Activated CD4-positive, alpha-beta T cell treated with anti-CD3 and anti-CD28 coated beads for 1 hour (primary cell): Measurements from ENCODE around the gene PMVK.
A peak's percentile ranks its signal among the peaks of the same experiment; 100 is the strongest.
"Not testable (repeated sequence)": the region's sequence is repeated elsewhere in the genome, so short reads cannot be mapped to it uniquely, and the experiment has no call there.

Experiments
- DNase-seq: peaks from one replicate; pipeline ENCODE4 v3.0.0-alpha.2; 2020

The PMVK gene

DNA sequence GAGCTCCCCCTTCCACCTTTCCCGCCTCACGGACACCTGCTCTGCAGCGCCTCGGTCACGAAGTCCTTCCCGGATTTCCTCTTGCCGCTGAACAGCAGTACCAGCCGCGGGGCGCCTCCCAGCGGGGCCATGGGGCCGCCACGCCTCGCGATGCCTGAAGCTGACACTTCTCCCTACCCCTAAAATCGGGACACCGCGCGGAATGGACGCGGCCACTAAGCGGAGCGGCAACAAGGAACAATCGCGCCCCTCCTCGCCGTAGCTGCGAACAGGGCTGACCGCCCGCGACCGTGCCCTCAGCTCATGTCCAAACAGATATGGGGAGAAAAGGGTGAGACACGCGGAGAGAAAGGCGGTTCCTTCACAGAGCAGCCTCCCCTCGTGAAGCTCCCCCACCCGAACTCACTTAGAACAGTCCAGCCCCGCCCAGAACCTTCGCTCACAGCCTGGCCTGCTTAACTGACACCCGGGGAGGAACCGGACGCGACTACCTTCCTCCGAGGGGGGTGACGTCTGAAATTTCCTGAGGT, at the start of gene PMVK:
PMVK (minus strand) TSS at position 165 of the 530 bp plus-strand sequence; CDS start at position 131, 34 bp downstream.
- peak; percentile 90 for DNase-seq

DNA sequence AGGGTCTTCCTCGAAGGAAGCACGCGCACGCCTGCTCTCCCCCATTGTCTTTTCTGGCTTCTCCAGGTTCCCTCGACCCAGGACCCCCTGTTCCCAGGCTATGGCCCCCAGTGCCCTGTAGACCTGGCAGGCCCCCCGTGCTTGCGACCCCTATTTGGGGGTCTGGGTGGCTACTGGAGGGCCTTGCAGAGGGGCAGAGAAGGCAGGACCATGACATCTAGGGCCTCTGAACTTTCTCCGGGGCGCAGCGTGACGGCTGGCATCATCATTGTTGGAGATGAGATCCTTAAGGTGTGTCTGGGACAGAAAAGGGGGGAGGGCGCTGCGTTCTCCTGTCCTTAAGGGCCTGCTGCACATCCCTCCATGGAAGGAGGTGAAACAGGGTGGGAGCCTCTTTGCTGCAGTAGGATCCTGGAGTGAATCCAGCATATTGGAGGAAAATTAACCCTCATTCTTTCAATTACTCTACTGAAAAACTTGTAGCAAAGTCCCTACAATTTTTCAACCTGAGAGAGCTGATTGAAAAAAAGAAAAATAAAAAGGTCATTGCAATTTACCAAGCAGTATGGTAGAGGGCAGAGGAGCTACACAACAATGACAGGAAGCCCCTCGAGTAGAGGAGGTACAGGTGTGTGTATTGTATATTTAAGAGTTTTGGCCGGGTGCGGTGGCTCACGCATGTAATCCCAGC, 47.4 kb upstream of the PMVK start:
- no peak for DNase-seq

DNA sequence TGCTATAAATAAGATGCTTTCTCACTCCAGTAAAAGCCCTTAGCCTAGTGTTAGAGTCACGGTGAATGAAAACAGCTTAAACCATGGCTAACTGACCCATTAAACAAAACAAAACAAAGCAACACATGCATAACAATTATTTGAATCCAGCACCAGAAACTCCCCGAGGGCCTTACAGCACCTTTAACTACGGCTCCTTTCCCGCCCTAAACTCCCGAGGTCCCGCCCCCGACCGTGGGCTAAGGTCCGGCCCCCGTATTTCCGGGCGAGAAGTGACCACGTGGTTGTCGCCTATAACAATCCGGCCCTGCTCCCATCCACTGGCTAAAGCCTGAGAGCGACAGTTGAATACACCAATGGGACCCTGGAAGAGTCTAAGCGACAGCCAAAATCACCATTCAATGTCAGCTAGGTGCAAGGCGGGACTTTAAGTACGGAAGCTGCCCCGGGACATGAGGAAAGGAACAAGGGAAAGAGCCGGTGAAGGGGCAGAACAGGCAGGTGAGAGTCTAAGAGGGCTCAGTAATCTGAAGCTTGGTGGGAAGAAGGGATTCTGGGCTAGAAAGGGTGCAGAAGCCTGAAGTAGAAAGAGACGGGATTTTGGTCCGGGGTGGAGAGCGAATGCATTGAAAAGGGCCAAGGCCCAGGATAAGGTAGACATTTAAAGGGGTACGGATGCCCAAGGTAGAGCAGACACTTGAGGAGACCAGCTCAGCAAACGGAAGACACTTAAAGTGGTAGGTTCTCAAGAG, 46.6 kb upstream of the PMVK start, which contains the start of gene FLAD1:
FLAD1 (plus strand) TSS at position 448 of the 752 bp plus-strand sequence. CDS start 351 bp downstream, outside the sequence.
- DNase-seq: peak; percentile 91

DNA sequence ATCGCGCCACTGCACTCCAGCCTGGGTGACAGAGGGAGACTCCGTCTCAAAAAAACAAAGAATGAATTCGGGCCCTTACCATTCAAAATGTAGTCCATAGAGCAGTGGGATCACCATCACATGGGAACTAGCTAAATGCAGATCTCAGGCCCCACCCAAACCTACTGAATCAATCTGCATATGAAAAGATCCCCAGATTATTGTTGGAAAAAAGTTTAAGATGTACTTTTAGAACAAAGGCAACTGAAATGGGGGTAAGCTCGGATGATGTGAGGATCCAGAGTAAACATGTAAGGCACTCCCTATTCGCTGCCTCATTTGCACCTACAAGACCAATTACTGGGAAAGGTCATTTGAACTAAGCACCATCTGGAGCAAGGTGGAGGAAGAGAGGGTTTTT, 45.8 kb upstream of the PMVK start:
- no peak for DNase-seq

DNA sequence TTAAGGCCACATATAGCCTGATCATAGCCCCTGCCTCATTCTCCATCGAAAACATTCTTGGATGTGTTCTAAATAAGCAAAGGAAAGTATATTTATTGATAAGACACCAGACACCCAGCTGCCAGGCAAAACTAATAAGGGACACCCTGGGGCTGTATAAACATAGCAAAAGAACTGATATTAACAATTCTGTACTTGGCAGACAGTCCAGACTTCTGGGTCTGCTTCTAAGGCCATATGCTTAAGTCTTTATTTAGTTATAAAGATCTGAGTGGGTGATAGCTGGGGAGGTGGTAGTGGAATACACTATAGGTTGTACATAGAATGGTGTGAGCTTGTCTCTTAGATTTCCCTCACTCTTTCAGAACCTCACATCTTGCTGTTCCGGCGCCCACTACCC, 41.8 kb upstream of the PMVK start:
- DNase-seq: no peak

DNA sequence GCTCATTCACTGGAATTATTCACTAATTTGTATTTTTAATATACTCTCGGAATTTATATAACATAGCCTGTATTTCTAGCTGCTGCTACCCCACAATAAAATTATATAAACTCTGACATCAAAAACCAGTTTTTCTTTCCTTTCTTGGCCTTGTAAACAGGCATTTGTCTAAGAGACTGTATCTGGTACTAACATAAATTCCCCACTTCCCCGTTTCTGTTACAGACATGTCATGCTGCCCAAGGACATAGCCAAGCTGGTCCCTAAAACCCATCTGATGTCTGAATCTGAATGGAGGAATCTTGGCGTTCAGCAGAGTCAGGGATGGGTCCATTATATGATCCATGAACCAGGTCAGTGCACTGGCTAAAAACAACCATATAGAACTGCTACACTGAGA, 41.2 kb upstream of the PMVK start:
- DNase-seq: not testable (repeated sequence)

DNA sequence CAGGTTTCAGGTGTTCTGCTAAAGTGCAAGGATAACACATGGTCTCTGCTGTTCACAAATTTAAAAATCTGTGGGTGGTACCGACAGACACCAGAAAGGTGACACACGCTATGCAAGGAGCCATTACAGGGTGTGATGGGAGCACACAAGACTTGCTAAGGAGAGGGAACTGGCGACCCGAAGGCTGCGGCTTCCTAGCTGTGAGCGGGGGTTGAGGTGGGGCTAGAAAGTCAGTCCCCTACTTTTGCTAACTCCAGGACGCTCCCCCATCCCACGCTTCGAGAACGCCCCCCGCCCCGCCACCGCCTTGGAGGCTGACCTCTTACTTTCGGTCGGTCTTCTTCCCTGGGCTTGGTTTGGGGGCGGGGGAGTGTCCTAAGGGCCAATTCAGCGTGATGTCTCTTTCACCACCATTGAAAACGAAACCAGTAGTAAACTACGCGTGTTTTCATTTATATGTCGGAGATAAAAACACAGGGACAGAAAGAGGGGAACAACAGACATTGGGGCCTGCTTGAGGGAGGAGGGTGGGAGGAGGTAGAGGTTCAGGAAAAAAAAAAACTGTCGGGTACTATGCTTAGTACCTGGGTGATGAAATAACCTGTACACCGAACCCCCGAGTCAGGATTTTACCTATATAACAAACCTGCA, 39.0 kb upstream of the PMVK start:
- DNase-seq: no peak

DNA sequence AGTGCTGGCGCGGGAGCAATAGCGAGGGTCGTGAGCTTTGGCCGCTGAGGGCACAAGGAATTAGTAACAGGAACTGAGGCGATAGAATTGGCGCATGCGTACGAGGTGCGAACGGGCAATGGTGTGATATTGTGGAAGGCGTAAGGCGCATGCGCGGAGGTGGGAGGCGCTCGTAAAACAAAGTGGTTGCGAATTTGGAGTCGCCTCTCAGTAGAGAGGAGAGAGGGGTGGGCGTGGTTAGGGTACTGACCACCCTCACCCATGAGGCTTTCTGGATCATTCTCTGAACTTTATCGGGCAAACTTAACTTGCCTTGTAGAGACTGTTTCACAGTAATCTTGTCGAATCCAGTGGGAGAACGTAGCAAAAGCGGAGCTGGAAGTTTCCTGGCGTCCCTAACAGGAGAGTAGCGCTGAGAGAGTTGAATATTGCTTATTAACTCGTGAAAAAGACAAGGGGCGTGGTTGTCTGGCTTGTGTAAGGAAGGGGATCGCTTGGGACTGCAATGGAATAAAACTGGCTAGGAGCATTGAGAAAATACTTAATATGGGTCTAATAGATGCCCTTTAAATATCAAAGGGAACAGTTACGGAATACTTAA, 38.4 kb upstream of the PMVK start:
- peak; percentile 91 for DNase-seq

DNA sequence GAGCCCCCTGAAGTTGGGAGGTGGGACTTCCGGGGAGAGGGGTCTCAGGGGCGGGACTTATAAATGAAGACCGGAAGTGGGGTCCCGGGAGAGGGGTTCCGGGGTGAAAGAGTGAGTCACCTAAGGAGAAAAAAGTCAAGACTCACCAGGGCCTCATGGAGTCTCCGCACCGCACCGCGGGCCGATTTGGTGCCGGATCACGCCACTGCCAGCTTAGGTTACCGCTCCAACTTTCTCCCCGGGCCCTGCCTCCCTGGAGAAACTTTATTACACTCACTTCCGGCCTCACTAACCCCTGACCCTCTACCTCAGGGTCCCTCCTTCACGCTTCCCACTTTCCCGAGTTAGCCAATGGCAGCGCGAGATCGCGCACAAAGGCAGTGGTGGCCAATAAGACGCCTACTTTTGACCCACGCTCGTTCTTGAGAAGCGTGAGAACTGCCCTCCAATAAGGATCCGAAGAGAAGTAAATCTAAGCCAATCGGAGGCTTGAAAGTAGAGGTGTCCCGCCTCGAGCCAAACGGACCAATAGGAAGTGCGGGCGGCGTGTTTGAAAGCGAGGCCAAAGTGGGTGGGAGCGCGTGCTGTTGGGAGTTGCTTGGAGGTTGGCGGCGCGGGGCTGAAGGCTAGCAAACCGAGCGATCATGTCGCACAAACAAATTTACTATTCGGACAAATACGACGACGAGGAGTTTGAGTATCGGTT, 37.7 kb upstream of the PMVK start, which contains the start of gene CKS1B:
CKS1B (plus strand) TSS at position 580 of the 706 bp plus-strand sequence; CDS start at position 645, 65 bp downstream.
- DNase-seq: peak; percentile 96

DNA sequence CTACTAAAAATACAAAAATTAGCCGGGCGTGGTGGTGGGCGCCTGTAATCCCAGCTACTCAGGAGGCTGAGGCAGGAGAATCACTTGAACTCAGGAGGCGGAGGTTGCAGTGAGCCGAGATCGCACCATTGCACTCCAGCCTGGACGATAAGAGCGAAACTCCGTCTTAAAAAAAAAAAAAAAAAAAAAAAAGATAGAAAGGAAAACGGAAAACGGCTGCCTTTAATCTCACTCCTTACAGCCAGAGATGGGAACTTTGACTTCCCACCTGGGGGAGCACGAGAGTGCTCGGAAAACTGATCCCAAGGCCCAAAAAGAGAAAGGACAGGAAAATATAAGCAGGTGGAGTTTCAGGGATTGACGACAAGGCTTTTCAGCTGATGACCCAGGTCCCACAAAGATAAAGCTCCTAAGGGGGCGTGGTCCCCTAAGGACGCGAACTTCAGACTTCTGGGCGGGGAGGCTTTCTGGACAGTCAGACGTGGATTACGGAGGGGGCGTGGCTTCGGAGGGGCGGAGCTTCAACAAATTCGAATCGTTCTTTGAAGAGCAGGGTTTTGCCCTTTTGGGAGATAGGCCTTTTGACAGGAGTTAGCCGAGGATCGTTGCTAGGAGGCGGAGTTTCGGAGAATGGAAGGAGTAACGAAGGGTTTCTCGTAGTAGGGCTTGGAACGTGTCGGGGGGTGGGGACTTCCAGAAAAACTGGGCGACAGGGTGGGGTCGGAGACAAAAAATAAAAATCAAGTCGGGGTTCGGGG, 37.0 kb upstream of the PMVK start:
- DNase-seq: peak; percentile 80

DNA sequence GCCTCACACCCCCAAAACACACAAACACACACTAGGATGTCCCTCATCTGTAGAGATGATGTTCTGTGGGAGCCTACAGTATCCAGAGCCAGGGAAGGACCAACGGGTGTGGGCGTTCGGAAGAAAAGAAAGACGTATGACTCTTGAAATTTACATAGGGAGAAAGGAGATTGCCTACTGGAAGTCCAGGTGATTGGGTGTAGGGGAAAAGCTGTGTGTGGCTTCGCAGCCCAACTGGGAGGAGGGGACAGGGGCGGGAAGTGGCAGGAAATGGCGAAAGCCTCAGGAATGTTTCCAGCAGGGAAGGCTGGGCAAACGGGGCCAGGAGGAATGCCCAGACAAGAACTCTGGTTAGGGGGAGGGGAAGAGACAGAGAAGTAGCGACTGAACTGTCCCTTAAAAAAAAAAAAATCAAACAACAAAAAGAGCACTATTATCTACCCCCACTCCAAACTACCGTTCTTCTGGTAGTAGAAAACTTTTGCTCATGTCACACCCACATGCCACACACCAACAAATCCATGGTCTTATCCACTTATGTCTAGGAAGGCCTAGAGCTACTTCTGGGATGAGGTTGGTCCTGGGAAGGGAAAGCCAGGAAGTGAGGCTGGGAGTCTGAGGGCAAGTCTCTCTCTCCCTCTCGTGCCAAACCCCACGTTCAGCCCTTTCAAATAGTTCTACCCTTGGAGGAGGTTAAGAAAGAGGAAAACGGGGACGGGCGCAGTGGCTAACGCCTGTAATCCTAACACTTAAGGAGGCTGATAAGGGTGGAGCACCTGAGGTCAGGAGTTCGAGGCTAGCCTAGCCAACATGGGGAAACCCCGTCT, 36.2 kb upstream of the PMVK start:
- no peak for DNase-seq

DNA sequence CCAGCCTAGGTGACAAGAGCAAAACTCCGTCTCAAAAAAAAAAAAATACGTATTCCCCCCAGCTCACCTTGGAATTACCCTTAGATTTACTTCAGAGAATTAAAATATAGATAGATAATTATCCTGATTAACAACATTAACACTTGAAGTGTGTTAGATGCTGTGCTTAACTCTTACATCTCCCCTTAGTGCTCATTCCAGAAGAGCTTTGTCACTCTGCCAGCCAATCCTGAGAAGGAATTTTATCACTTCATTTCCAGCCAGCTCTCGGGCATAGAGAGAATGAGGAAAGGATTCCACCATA, 35.6 kb upstream of the PMVK start:
- no peak for DNase-seq

DNA sequence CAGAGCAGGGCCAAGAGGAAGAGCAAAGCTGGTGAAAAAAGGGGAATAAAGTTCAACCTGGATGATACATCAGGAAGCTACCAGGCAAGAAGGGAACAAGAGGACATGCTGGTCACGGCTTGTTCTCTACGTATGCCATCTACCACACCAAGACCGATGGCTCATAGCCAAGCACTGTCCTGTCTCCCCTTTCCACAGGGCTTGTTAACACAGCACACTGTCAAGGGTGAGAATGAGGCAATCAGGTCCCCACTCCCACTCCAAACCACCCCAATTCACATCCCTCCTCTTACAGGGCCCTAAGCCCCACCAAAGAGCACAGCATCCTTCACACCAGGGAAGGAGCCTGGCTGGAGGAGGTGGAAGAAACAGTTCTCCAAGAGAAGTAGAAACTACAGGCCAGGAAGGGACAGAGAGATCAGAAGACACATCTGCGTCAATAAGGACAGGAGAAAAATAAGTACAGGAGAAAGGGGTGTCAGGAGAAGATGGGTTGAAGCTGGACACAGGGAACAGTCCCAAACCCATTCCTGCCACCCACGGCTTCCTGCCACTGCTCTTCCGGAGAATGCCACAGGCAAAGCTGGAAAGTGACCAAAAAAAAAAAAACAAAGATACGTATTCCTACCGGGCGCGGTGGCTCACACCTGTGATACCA, 35.0 kb upstream of the PMVK start:
- no peak for DNase-seq

DNA sequence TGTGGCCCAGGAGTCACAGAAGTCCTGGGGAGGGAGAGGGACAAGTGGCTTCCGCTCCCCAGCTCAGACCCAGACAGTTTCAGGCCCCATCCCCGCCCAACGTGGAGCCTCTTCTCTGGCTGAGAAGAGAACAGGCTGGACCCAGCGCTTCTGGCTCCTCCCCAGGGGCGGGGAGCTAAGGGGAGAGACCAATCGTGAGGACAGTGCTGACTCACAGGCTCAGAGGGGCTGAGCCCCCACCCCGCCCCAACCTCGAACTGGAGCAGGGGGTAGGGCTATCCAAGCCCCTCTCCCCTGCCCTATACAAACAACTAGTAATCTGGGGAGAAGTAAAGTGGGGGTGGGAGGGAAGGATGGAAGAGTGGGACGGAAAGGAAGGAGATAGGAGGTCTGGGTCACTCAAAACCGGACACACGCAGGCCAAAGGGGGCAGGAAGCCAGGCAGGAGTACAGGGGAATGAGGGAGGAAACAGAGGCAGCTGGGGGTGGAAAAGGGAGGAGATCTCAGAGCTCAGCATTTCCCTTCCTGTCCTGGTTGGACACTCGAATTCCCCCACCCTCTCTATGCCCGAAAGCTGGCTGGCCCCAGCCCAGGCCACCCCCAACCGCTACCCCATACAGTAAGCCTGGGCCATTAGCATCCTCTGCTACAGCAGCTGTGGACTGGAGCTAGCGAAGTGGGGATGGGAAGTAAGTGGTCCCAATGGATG, 34.3 kb upstream of the PMVK start, which contains the start of gene SHC1:
SHC1 (minus strand) TSS at position 117 of the 710 bp plus-strand sequence. CDS start 221 bp downstream, outside the sequence.
- DNase-seq: no peak

DNA sequence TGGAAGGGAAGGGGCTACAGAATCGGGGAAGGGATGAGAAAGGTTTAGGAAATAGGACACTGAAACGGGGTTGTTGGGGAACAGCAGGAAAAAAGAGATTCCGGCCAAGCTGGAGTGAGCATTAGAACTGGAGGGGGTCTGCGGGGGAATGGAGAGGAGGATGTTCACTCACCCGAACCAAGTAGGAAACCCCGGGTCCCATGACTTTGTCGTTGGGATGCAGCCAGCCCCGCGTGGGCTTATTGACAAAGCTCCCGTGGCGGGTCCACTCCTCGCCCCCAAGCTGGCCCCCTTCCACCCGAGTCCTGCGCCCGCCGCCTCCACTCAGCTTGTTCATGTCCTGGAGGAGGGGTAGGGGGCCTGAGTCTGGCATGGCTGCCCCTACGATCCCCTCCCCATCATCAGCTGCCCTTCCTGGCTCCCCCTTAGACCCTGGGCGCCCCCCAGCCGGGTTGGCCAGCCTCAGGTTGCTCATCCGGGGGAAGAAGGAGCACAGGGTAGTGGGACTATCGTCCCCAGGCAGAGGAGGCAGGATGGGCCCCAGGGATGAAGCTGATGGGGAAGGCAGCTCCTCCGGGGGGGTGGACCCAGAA, 33.4 kb upstream of the PMVK start:
- no peak for DNase-seq

DNA sequence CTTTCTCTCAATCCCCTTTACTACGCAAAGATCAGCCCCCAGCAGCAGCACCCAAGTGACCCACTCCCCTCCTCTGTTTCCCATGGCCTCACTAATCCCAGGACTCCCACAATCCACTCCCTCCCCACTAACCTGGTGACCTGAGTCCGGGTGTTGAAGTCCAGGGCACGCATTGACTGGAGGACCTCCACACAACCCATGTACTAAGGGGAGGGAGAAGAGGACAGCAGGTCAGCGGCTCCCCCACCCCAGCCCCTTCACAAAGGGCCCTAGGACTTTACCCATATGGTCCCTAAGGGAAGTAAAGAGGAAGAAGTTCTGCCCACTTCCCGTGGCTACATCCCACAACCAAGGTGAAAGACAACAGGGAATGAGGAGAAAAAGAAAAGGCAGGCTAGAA, 32.7 kb upstream of the PMVK start:
- no peak for DNase-seq

DNA sequence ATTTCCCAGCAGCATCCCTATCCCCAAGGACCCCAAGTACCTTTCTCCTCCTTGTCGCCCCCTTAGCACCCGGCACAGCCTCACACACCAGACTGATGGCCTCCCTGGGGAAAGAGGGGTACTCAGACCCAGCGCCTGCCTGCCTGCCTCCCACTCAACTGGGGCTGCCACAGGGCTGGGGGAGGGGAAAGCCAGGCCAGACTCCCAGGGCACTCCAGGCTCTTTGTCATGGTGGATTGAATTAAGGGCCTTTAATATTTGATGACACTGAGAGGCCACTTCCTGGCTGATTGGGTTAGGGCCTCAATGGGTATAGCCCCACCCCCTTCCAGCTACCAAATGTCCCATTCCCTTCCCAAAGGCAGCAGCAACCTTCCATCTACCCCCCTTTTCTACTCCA, 32.2 kb upstream of the PMVK start:
- DNase-seq: no peak

DNA sequence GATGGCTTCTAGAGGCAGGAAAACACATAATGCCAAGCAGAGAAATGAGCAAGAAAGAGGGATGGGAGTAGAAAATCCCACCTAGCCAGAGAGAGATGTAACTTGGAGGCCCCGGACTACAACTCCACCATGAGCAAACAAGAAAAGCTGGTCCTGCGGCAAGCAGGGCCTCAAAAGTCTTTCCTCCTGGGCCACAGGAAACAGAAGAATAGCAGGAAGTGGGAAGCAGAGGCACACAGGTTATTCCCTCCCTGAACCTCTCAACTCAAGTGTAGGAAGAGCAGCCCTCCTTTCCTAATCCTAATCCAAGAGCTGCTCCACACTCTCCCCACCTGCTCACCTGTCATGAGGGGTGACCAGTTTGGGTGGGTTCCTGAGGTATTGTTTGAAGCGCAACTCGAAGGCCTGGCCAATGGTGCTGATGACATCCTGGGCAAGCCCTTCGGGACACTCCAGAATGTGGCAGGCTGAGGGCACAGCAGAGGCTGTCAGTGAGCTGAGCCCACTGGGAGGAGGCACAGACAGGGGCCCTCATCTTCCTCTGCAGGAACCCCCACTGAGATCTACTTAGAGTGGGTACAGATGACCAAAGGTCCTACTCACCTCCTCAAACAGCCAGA, 30.9 kb upstream of the PMVK start:
- DNase-seq: no peak

DNA sequence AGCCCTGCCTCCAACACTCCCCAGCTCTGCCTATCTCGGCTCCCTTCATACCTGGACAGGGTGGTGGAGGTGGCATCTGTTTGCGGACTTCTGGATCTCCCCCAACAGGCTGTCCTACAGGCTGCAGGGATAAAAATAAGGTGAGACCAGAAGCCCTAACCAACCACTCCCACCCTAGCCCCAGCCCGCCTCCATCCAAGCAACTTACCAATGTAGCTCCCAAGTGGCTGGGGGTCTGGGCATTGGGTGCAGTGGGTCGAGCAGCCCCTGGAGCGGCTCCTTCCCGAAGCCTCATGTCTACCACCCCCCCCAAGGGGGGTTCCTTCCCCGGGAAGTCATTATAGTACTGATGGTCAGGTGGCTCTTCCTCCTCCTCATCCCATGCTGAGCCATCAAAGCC, 29.6 kb upstream of the PMVK start:
- no peak for DNase-seq
